HEK293T (cell line): ENCODE measurements around the gene CSF2RB.

ENCODE experiments used
- ARNT ChIP-seq: fragments of 450-650 bp; IDR thresholded peaks from 2 replicates; pipeline ENCODE4 v1.6.1; 2017; ENCODE audit warnings: mild to moderate bottlenecking
- BHLHE40 ChIP-seq: fragments of 450-650 bp; IDR thresholded peaks from 2 replicates; pipeline ENCODE4 v1.6.1; 2016; ENCODE audit warnings: mild to moderate bottlenecking, moderate library complexity, borderline replicate concordance
- ELF4 ChIP-seq: fragments of 450-650 bp; IDR thresholded peaks from 2 replicates; pipeline ENCODE4 v1.6.1; 2017; ENCODE audit warnings: antibody characterized with exemption
- FOXA1 ChIP-seq: fragments of 450-650 bp; IDR thresholded peaks from 2 replicates; pipeline ENCODE4 v1.6.1; 2016; ENCODE audit warnings: mild to moderate bottlenecking
- FOXK2 ChIP-seq: fragments of 450-650 bp; IDR thresholded peaks from 2 replicates; pipeline ENCODE4 v1.6.1; 2016; ENCODE audit warnings: mild to moderate bottlenecking
- HDGF ChIP-seq: fragments of 450-650 bp; IDR thresholded peaks from 2 replicates; pipeline ENCODE4 v1.6.1; 2017; ENCODE audit warnings: antibody characterized with exemption, borderline replicate concordance
- LEF1 ChIP-seq: fragments of 450-650 bp; IDR thresholded peaks from 2 replicates; pipeline ENCODE4 v1.6.1; 2017; ENCODE audit warnings: mild to moderate bottlenecking, borderline replicate concordance
- PKNOX1 ChIP-seq: fragments of 450-650 bp; IDR thresholded peaks from 2 replicates; pipeline ENCODE4 v1.6.1; 2016
- SP1 ChIP-seq: fragments of 450-650 bp; IDR thresholded peaks from 2 replicates; pipeline ENCODE4 v1.6.1; 2017
- SUZ12 ChIP-seq: fragments of 450-650 bp; IDR thresholded peaks from 2 replicates; pipeline ENCODE4 v1.6.1; 2016; ENCODE audit warnings: mild to moderate bottlenecking
- ZNF384 ChIP-seq: fragments of 450-650 bp; IDR thresholded peaks from 2 replicates; pipeline ENCODE4 v1.6.1; 2016

- TF ChIP-seq FOXA1 (no peak), LEF1 (no peak), SP1 (no peak), ARNT (no peak), HDGF (no peak), ZNF384 (no peak), PKNOX1 (no peak), ELF4 (no peak), FOXK2 (no peak), BHLHE40 (no peak), SUZ12 (no peak)
Measured at GRCh38 chr22:36874309-36874696, 39.1 kb upstream of the CSF2RB start.
